ENCODE data around the gene OTUB1. TPM values are rescaled to one million over a fixed set of nuclear protein-coding genes. Genes with fewer than 3 reads are reported as not detected.

Gene OTUB1
- total RNA-seq, 1 donor from 2014 or later: 126 TPM

DNA sequence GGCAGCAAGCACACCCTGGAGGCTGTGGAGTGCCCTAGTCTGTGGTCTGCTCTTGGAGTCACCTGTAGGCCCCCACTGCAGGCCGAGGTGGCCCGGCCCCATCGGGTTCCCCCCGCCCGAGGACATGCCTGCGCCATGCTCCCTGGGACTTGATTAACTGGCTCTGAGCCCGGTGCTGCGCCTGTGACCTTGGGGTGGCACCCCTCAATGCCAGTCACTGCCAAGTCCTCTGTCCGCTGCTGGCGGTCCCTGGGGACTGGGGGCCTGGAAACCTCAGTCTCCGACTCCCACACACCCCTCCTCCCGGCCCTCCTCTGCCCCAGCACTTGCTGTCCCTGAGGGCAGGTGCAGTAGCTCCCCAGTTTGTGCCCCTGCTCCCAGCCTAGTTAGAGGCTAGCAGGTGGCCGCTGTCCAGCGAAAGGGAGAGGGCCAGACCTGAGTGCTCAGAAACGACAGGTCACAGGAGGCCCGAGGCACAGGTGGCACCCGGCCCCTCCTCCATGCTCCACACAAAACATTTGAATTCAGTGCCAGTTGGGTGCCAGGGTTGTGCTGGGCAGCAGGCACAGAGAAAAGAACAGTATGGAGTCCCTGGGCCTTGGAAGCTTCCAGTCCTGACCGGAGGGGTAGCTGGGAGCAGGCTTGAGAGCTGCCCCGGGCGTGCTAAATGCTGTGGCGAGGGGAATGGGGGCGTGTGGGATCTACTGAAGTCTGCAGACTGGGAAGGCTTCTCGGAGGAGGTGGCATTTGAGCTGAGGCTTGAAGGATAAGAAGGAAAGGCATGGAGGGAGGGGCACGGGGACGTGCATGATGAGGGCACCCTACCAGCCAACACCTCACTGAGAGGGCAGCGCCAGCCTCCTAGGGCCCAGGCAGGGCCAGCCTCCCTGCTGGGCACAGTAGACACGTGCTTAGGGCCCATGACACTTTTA lies 33.1 kb downstream of the OTUB1 start:
- H3K27ac Mint-ChIP-seq (ENCODE audit: unreplicated experiment): no peak overlapping the region
- H3K27me3 Mint-ChIP-seq (ENCODE audit: unreplicated experiment): peaks cover 6% of the 10 kb centered on the region
- TF ChIP-seq, protein P1, sequence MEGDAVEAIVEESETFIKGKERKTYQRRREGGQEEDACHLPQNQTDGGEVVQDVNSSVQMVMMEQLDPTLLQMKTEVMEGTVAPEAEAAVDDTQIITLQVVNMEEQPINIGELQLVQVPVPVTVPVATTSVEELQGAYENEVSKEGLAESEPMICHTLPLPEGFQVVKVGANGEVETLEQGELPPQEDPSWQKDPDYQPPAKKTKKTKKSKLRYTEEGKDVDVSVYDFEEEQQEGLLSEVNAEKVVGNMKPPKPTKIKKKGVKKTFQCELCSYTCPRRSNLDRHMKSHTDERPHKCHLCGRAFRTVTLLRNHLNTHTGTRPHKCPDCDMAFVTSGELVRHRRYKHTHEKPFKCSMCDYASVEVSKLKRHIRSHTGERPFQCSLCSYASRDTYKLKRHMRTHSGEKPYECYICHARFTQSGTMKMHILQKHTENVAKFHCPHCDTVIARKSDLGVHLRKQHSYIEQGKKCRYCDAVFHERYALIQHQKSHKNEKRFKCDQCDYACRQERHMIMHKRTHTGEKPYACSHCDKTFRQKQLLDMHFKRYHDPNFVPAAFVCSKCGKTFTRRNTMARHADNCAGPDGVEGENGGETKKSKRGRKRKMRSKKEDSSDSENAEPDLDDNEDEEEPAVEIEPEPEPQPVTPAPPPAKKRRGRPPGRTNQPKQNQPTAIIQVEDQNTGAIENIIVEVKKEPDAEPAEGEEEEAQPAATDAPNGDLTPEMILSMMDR (IDR thresholded peaks at IDR 0.05; ENCODE audit: partially characterized antibody, unreplicated experiment): no peak
- DNase-seq: no peak
- H3K9me3 Mint-ChIP-seq (ENCODE audit: unreplicated experiment): peaks cover 1% of the 10 kb centered on the region
- no peak overlapping the region for H3K4me3 Mint-ChIP-seq (ENCODE audit: unreplicated experiment)
- H3K36me3 Mint-ChIP-seq (ENCODE audit: unreplicated experiment): no peaks in the 10 kb centered on the region
- H3K4me1 Mint-ChIP-seq (ENCODE audit: low read depth, unreplicated experiment): peaks cover 10% of the 10 kb centered on the region

DNA sequence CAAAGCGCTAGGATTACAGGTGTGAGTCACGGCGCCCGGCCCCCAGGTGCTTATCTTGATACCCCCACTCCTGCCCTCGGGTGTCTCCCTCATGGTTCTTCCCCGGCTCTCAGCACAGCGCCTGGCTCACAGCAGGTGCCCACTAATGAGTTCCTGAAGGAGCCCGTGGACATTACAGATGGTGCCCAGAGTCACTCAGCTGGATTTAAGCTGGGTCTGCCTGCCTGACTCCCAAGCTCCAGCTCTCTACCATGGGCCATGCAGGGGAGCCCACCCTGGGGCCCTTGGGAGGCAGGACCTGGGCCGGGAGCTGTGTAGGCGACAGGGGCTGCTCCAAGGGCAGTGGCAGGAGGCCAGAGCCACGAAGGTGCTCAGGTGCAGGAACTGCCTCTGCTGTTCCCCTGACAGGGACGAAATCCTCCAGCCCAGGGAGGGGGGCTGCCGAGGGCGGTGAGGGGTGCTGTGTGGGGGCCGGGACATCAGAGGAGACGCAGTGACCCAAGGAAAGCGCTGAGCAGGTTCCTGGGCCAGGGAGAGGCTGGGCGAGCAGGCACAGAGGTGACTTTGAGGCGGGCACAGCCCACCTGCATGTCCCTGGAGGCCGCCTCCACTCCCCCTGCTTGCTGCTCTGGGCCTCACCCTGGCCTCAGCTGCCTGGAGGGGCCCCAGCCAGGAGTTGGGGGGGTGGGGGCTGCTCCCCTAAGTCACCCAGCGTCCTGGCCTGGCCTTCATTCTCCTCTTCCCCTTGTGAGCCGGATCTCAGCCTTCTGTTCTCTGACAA lies 34.9 kb downstream of the OTUB1 start:
- H3K4me3 Mint-ChIP-seq (ENCODE audit: unreplicated experiment): no peak overlapping the region
- H3K36me3 Mint-ChIP-seq (ENCODE audit: unreplicated experiment): no peaks in the 10 kb centered on the region
- no peak for DNase-seq
- H3K27me3 Mint-ChIP-seq (ENCODE audit: unreplicated experiment): peaks cover 9% of the 10 kb centered on the region
- H3K9me3 Mint-ChIP-seq (ENCODE audit: unreplicated experiment): peaks cover 4% of the 10 kb centered on the region
- H3K27ac Mint-ChIP-seq (ENCODE audit: unreplicated experiment): no peak overlapping the region
- TF ChIP-seq, protein P1 (IDR thresholded peaks at IDR 0.05; ENCODE audit: partially characterized antibody, unreplicated experiment): no peak
- H3K4me1 Mint-ChIP-seq (ENCODE audit: low read depth, unreplicated experiment): peaks cover 6% of the 10 kb centered on the region

DNA sequence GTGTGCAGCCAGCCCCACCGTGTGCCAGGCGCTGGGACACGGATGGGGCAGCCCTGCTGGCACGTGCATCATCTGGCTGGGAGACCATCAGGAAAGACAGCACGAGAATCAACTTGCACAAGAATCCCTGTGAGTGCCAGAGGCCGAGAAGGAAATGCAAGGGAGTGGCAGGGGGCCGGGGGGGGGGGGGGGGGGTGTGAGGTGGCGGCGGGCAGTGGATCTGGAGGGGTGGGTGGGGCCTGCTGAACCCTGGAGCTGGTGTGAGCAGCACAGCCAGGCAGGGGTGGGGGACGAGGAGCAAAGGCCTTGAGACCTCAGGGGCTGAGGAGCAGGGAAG lies 35.5 kb downstream of the OTUB1 start:
- no peak overlapping the region for H3K27ac Mint-ChIP-seq (ENCODE audit: unreplicated experiment)
- H3K9me3 Mint-ChIP-seq (ENCODE audit: unreplicated experiment): peaks cover 7% of the 10 kb centered on the region
- no peak overlapping the region for H3K4me3 Mint-ChIP-seq (ENCODE audit: unreplicated experiment)
- TF ChIP-seq, protein P1 (IDR thresholded peaks at IDR 0.05; ENCODE audit: partially characterized antibody, unreplicated experiment): no peak
- H3K4me1 Mint-ChIP-seq (ENCODE audit: low read depth, unreplicated experiment): peaks cover 6% of the 10 kb centered on the region
- no peaks in the 10 kb centered on the region for H3K36me3 Mint-ChIP-seq (ENCODE audit: unreplicated experiment)
- peaks cover 11% of the 10 kb centered on the region for H3K27me3 Mint-ChIP-seq (ENCODE audit: unreplicated experiment)
- DNase-seq: no peak

DNA sequence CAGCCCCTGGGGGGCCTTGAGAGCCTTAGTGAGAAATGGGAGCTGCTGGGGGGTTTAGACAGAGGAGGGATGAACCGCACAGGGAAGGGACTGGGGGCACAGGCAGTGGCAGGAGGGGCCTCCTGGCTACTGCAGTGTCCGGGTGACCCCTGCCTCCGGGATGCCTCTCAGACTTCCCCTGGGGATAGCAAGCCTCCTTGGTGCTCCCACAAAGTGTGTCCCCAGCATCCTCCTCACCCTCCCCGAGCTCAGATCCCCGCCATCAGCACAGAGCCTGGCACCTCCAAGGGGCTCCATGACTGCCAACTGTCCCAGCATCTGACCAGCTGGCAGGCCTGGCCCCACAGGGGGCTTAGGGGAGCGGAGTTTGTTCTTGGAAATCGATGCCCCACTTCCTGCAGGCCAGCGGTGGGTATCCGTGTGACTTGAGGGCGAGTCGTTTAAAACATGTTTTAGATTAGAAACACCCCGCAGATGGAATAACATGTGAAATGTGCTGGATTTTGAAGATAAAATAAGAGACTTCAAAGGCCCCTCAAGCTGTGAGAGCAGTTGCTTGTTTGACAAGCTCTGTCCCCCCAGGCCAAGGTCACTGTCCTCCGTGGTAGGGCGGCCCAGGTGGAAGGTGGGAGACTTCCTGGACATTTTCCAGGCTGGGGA lies 36.0 kb downstream of the OTUB1 start:
- TF ChIP-seq, protein P1 (IDR thresholded peaks at IDR 0.05; ENCODE audit: partially characterized antibody, unreplicated experiment): no peak
- Mint-ChIP-seq H3K4me1 (ENCODE audit: low read depth, unreplicated experiment) (peaks cover 9% of the 10 kb centered on the region), H3K9me3 (ENCODE audit: unreplicated experiment) (peaks cover 9% of the 10 kb centered on the region), H3K27me3 (ENCODE audit: unreplicated experiment) (peaks cover 11% of the 10 kb centered on the region), H3K36me3 (ENCODE audit: unreplicated experiment) (no peaks in the 10 kb centered on the region), H3K4me3 (ENCODE audit: unreplicated experiment) (no peak overlapping the region), H3K27ac (ENCODE audit: unreplicated experiment) (no peak overlapping the region)
- DNase-seq: no peak
